Measurements from ENCODE around the gene LMLN. TPM values are rescaled to one million over a fixed set of nuclear protein-coding genes. Genes with fewer than 3 reads are reported as not detected.
"Not testable (repeated sequence)": the region's sequence is repeated elsewhere in the genome, so short reads cannot be mapped to it uniquely, and the experiment has no call there.

Gene LMLN
- total RNA-seq, 3 donors from 2014 or later = 3.8 to 5.4 (median 4.1) TPM

- H3K27me3 Mint-ChIP-seq (ENCODE audit: low read depth); ATAC-seq; H3K4me1 Mint-ChIP-seq (ENCODE audit: low read depth); DNase-seq; H3K36me3 Mint-ChIP-seq (ENCODE audit: insufficient read depth); H3K4me3 Mint-ChIP-seq; H3K9me3 Mint-ChIP-seq: not testable (repeated sequence)
Measured at GRCh38 chr3:197967337-197967989, 7.4 kb downstream of the LMLN start.

GRCh38 chr3:197970588-197970987 is 10.6 kb downstream of the LMLN start:
- Mint-ChIP-seq H3K4me1 (ENCODE audit: low read depth) (no peaks in the 10 kb centered on the region), H3K4me3 (no peak overlapping the region)

DNA sequence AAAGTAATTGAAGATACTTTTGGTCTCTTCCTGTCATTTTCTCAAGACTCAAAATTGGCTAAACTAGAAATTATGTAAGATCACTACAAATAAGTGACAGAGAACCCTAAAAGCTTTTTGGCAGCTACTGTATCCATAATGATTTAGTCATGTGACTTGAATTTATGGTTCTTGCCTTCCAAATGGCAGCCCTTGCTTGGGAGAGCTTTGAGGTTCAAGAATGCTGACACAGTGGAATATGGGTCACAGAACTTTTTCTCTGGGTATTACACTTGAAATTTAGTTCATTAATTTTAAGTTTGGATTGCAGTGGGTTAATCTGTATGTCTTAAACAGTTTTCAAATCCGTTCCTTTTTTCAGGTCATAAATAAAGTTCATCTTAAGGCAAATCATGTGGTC is 14.0 kb downstream of the LMLN start:
- no peak for DNase-seq
- Mint-ChIP-seq H3K36me3 (ENCODE audit: insufficient read depth) (peaks cover 12% of the 10 kb centered on the region), H3K4me3 (no peak overlapping the region), H3K9me3 (peaks cover 5% of the 10 kb centered on the region), H3K27me3 (ENCODE audit: low read depth) (no peaks in the 10 kb centered on the region), H3K4me1 (ENCODE audit: low read depth) (no peaks in the 10 kb centered on the region)
- ATAC-seq = no peak

More at GRCh38 chr3:197970588-197970987, 10.6 kb downstream of the LMLN start:
- no peak for DNase-seq
- ATAC-seq = no peak
- H3K36me3 Mint-ChIP-seq (ENCODE audit: insufficient read depth) = peaks cover 13% of the 10 kb centered on the region
- H3K27me3 Mint-ChIP-seq (ENCODE audit: low read depth) = no peaks in the 10 kb centered on the region
- H3K9me3 Mint-ChIP-seq = peaks cover 9% of the 10 kb centered on the region

GRCh38 chr3:197975311-197975710 is 15.3 kb downstream of the LMLN start:
- H3K27me3 Mint-ChIP-seq (ENCODE audit: low read depth) = no peaks in the 10 kb centered on the region
- H3K4me1 Mint-ChIP-seq (ENCODE audit: low read depth) = no peaks in the 10 kb centered on the region
- no peak overlapping the region for H3K4me3 Mint-ChIP-seq
- ATAC-seq = no peak
- peaks cover 5% of the 10 kb centered on the region for H3K9me3 Mint-ChIP-seq
- peaks cover 12% of the 10 kb centered on the region for H3K36me3 Mint-ChIP-seq (ENCODE audit: insufficient read depth)
- DNase-seq = no peak

DNA sequence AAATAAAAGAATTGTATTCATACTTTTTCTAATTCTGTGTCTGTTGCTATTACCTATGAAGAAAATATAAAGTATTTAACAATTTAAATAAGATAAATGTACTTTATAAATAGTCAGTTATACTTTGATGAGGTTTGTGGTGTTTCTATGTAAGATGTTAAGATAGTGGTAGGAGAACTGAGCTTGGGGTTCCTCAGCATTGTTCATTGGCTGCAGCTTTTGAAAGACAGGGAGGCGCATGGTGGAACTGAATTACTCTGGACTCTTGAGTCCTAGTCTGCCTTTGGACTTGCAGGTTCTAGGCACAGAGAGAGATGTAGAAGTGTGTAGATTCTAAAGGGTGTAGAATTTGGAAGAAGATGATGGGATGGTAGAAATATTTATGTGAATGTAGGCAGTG is 23.1 kb downstream of the LMLN start:
- no peak for DNase-seq
- ATAC-seq = no peak
- Mint-ChIP-seq H3K4me3 (no peak overlapping the region), H3K9me3 (no peaks in the 10 kb centered on the region), H3K36me3 (ENCODE audit: insufficient read depth) (peaks cover 3% of the 10 kb centered on the region), H3K4me1 (ENCODE audit: low read depth) (peaks cover 7% of the 10 kb centered on the region), H3K27me3 (ENCODE audit: low read depth) (no peaks in the 10 kb centered on the region)

DNA sequence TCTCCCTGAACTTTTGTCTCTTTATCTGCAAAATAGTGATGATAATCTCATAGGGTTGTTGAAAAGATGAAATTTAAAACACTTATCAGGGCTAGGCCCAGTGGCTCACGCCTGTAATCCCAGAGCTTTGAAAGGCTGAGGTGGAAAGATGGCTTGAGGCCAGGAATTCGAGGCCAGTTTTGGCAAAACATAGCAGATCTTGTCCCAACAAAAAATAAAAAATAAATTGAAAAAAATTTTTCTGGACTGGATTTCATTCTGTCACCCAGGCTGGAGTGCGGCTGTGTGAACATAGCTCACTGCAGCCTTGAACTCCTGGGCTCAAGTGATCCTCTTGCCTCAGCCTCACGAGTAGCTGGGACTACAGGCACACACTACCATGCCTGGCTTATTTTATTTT is 29.6 kb downstream of the LMLN start:
- no peak for DNase-seq
- Mint-ChIP-seq H3K9me3 (no peaks in the 10 kb centered on the region), H3K4me1 (ENCODE audit: low read depth) (no peaks in the 10 kb centered on the region), H3K4me3 (no peak overlapping the region), H3K27me3 (ENCODE audit: low read depth) (no peaks in the 10 kb centered on the region), H3K36me3 (ENCODE audit: insufficient read depth) (peaks cover 26% of the 10 kb centered on the region)
- no peak for ATAC-seq

DNA sequence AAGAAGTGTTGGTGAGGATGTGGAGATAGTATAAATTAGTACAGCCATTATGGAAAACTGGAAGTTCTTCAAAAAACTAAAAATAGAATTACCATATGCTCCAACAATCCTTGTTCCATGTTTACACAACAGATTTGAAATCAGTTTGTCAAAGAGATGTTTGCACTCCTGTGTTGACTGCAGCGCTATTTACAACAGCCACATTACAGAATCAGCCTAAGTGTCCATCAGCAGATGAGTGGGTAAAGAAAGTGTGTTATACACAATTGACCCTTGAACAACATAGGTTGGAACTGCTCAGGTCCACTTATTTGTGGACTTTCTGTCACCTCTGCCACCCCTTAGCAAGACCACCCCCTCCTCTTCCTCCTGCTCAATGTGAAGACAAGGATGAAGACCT is 34.7 kb downstream of the LMLN start:
- Mint-ChIP-seq H3K9me3 (no peaks in the 10 kb centered on the region), H3K36me3 (ENCODE audit: insufficient read depth) (peaks cover 20% of the 10 kb centered on the region), H3K4me3 (no peak overlapping the region), H3K4me1 (ENCODE audit: low read depth) (no peaks in the 10 kb centered on the region), H3K27me3 (ENCODE audit: low read depth) (no peaks in the 10 kb centered on the region)
- DNase-seq (no peak), ATAC-seq (no peak)

DNA sequence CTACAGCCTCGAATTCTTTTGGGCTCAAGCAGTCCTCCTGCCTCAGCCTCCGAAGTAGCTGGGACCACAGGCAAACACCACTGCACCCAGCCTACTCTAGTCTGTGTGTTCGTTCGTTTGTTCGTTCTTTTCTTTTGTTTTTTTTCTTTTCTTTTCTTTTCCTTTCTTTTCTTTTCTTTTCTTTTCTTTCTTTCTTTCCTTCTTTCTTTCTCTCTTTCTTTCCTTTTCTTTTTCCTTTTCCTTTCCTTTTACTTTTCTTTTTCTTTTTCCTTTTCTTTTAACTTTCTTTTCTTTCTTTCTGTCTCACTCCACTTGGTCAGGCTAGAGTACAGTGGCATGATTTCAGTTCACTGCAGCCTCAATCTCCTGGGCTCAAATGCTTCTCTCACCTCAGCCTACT is 36.8 kb downstream of the LMLN start:
- no peak for ATAC-seq
- Mint-ChIP-seq H3K36me3 (ENCODE audit: insufficient read depth) (peaks cover 18% of the 10 kb centered on the region), H3K9me3 (no peaks in the 10 kb centered on the region), H3K4me3 (no peak overlapping the region), H3K27me3 (ENCODE audit: low read depth) (no peaks in the 10 kb centered on the region), H3K4me1 (ENCODE audit: low read depth) (no peaks in the 10 kb centered on the region)
- DNase-seq = no peak

DNA sequence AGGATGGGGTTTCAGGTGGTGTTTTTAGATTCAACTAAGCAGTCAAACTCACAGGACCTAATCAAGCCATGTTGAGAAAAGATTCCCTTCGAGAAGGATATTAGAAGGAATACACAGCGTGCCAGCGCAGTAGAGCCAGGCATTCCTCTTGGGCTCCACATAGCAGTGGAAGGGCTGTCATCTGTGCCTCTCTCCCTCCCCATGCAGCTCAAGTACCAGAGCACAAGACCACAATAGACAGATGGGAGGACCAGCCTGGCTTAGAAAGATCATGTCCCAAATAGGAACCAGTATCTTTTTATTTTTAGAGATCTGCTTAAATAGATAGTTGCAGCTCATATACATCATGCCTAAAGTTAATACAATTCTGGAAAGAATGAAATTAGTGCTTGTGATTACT is 37.9 kb downstream of the LMLN start:
- peaks cover 11% of the 10 kb centered on the region for H3K36me3 Mint-ChIP-seq (ENCODE audit: insufficient read depth)
- no peaks in the 10 kb centered on the region for H3K4me1 Mint-ChIP-seq (ENCODE audit: low read depth)
- no peaks in the 10 kb centered on the region for H3K9me3 Mint-ChIP-seq
- no peak overlapping the region for H3K4me3 Mint-ChIP-seq
- no peak for DNase-seq
- H3K27me3 Mint-ChIP-seq (ENCODE audit: low read depth) = no peaks in the 10 kb centered on the region
- ATAC-seq = no peak

GRCh38 chr3:198017090-198017489 is 57.1 kb downstream of the LMLN start:
- Mint-ChIP-seq H3K4me1 (ENCODE audit: low read depth) (no peaks in the 10 kb centered on the region), H3K27me3 (ENCODE audit: low read depth) (no peaks in the 10 kb centered on the region), H3K36me3 (ENCODE audit: insufficient read depth) (peaks cover 8% of the 10 kb centered on the region), H3K9me3 (no peaks in the 10 kb centered on the region), H3K4me3 (no peak overlapping the region)
- ATAC-seq (no peak), DNase-seq (no peak)

GRCh38 chr3:198018416-198018815 is 58.4 kb downstream of the LMLN start:
- Mint-ChIP-seq H3K9me3 (no peaks in the 10 kb centered on the region), H3K4me1 (ENCODE audit: low read depth) (no peaks in the 10 kb centered on the region), H3K36me3 (ENCODE audit: insufficient read depth) (peaks cover 10% of the 10 kb centered on the region), H3K27me3 (ENCODE audit: low read depth) (no peaks in the 10 kb centered on the region), H3K4me3 (no peak overlapping the region)
- no peak for ATAC-seq
- no peak for DNase-seq

- no peak overlapping the region for H3K4me3 Mint-ChIP-seq
- no peak for DNase-seq
- H3K27me3 Mint-ChIP-seq (ENCODE audit: low read depth) = no peaks in the 10 kb centered on the region
- H3K4me1 Mint-ChIP-seq (ENCODE audit: low read depth) = no peaks in the 10 kb centered on the region
- no peak for ATAC-seq
- H3K9me3 Mint-ChIP-seq = no peaks in the 10 kb centered on the region
- peaks cover 10% of the 10 kb centered on the region for H3K36me3 Mint-ChIP-seq (ENCODE audit: insufficient read depth)
Measured at GRCh38 chr3:198019115-198019514, 59.1 kb downstream of the LMLN start.

- no peak for DNase-seq
- Mint-ChIP-seq H3K9me3 (no peaks in the 10 kb centered on the region), H3K36me3 (ENCODE audit: insufficient read depth) (peaks cover 12% of the 10 kb centered on the region), H3K27me3 (ENCODE audit: low read depth) (no peaks in the 10 kb centered on the region), H3K4me3 (no peak overlapping the region), H3K4me1 (ENCODE audit: low read depth) (no peaks in the 10 kb centered on the region)
- no peak for ATAC-seq
Measured at GRCh38 chr3:198021320-198021719, 61.3 kb downstream of the LMLN start.

GRCh38 chr3:198022604-198023003 is 62.6 kb downstream of the LMLN start:
- ATAC-seq (no peak), DNase-seq (no peak)
- Mint-ChIP-seq H3K27me3 (ENCODE audit: low read depth) (no peaks in the 10 kb centered on the region), H3K4me1 (ENCODE audit: low read depth) (no peaks in the 10 kb centered on the region), H3K4me3 (no peak overlapping the region), H3K9me3 (no peaks in the 10 kb centered on the region), H3K36me3 (ENCODE audit: insufficient read depth) (peaks cover 21% of the 10 kb centered on the region)

GRCh38 chr3:198025644-198026043 is 65.6 kb downstream of the LMLN start:
- no peaks in the 10 kb centered on the region for H3K9me3 Mint-ChIP-seq
- no peaks in the 10 kb centered on the region for H3K27me3 Mint-ChIP-seq (ENCODE audit: low read depth)
- no peak for DNase-seq
- peaks cover 28% of the 10 kb centered on the region for H3K36me3 Mint-ChIP-seq (ENCODE audit: insufficient read depth)
- ATAC-seq = no peak
- no peaks in the 10 kb centered on the region for H3K4me1 Mint-ChIP-seq (ENCODE audit: low read depth)
- H3K4me3 Mint-ChIP-seq = no peak overlapping the region

GRCh38 chr3:198026620-198027019 is 66.6 kb downstream of the LMLN start:
- peaks cover 25% of the 10 kb centered on the region for H3K36me3 Mint-ChIP-seq (ENCODE audit: insufficient read depth)
- H3K27me3 Mint-ChIP-seq (ENCODE audit: low read depth) = no peaks in the 10 kb centered on the region
- no peaks in the 10 kb centered on the region for H3K4me1 Mint-ChIP-seq (ENCODE audit: low read depth)
- no peak overlapping the region for H3K4me3 Mint-ChIP-seq
- ATAC-seq (no peak), DNase-seq (no peak)
- H3K9me3 Mint-ChIP-seq = no peaks in the 10 kb centered on the region
